GM18499 (cell line): ENCODE measurements around the gene TTLL6.

ENCODE experiments used
- ATAC-seq: cut with Tn5 transposase; IDR thresholded peaks from one replicate; pipeline ENCODE4 v1.9.1; 2021; ENCODE audit warnings: moderate number of reproducible peaks; ENCODE audit not compliant: insufficient read depth, unreplicated experiment

TTLL6 gene

DNA sequence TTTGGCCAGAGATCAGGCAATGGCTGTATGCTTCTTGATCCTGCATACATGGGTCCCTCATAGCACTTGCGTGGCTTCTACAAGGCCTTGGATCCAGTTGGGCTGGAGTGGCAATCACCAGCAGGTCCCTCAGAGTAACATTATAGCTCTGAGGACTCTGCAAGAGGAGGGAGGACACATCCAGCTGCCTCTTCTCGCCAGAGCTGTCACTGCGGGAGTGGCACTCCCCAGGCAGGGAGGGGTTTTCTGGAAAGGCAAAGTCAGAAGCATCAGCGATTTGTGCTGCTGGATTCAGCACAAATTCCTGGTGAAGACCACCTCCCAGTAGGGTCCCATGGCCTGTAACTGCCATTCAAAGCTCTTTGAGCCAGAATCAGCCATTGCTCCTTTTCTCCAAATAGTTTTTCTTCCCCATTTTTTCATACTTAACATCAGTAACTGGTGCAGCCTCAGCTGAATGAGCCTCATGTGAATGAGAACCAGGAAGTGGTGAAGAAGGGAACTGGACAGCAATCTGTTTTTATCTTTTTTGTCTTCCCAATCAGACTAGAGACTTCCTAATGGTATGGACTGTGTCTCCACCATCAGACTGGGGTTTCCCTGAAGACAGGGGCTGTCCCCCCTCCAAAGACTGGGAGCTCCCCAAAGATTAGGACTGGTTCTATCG, 47.9 kb downstream of the TTLL6 start:
- no peak for ATAC-seq

DNA sequence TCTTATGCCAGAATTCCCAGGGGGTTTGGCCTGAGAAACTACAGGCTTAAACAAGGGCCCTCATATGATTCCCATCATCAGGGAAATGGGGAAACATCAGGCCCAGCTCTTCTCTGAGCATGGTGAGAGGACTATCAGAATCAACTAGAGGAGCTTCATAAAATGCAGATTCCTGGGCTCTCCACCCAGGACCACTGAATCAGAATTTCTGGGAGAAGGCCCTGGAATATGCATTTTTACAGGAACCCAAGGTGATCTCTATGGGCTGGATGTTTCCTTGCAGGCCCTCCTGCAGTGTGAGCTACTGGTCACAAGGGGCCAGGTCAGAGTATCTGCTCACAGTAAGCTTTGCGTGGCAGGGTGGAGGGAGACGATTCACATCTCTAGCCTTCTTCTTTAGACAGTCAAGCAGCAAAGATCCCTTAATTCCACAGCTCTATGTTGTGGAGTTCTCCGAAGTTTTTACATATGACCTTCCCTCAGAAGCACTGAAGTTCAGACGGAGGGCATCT, 49.7 kb downstream of the TTLL6 start:
- ATAC-seq: no peak

DNA sequence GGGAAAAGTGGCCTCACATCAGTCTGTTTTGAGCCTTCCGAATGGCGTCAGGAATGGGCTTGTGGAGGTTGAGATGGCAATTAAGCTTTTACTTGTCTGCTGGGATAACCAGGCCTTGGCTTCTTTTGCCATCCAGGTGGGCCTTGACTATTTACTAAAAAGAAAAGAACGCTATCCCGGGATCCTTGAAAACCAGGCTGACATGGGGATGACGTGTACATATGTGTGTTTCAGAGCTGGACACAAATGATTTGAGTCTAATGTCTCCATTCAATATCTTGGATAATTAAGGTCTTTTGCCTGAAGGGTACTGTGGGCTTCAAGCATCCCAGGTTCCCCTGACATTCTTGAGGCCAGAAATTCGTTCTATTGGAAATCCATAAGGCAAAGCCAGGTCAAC, 55.9 kb downstream of the TTLL6 start:
- no peak for ATAC-seq

DNA sequence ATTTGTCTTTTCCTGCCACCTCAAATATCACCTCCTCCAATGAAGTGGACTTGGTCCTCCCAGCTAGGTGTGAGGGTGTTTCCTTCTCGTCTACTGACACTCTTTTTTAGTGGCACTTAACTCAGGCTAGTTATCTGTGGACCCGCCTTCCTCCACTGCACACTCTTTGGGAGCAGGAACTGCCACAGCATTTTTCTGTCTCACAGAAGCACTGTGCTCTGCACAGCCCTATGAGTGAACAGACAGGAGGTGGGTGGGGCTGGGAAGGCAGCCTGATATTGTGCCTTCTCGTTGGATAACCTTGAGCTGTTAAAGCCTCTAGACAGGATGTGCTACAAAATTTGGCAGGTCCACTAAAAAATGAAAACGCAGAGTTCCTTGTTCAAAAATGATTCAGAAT, 56.6 kb downstream of the TTLL6 start:
- ATAC-seq: no peak

DNA sequence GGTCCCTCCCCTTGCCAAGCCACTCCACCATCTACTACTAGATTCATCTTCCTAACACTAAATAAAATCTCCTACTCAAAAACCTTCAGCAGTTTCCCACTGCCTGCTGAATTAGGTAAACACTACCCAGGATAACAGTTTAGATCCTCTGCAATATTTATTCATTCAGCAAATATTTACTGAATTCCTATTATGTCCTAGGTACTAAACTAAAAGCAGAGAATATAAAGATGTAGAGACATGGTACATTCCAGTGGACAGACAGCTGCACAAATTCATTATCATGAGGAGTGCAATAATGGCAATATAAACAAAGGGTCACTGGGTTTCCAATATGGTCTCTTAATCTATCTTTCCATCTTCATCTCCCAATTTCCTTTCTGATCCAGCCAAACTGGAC, 57.7 kb downstream of the TTLL6 start:
- no peak for ATAC-seq

DNA sequence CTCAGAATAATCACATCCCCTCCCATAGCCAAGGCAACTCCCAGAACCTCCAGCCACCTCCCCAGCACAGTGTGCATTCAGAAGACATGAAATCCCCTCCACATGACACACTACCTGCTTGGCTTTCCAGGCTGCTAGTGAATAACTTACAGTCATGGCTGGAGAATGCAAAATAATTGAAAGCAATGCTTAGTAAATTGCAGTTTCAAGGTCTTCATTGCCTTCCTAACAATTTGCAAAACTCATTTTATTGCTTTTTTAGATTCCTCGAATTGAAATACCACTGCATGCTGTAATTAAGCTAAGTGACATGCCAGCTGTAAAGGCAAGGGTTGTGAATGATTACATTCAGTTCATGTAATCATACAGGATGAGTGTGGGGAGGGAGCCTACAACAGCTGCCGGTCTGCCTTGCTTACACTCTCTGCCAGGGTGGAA, 59.5 kb downstream of the TTLL6 start:
- ATAC-seq: no peak

DNA sequence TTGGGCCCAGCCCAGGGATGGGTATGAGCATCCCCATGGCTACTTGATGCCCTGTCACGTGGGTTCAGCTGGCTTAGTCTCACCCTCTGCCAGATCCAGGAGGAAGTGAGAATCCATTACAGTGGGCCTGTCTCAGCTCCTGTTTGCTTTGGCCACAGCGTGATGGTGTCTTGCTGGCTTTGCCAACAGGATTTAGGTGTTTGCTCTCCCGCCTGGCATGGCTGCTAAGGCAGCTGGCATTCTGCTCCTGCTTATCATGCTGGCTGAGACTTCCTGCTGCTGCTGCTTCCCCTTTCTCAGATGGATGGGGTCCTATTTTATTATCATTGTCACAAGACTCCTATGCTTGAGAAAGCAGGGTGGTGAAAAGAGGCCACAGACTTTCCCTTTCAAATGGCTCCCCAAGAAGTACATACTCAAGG, 60.2 kb downstream of the TTLL6 start:
- no peak for ATAC-seq

DNA sequence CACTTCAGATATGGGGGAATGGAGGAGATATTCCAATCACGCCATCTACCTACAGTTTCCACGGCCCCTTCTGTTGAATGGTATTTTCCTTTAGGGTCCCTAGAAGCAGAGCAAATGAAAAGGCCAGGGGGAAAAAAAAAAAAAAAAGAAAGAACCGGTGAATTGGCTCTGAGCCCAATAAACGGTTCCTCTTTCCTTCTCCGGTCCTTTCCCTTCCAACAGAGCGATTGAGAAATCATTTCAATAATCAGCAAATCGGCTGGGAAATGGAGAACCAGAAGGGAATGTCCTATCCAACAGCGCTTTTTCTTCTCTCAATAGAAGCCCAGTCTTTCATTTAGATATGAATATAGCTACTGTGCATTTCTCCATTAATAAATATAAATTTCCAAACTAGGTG, 61.7 kb downstream of the TTLL6 start:
- ATAC-seq: no peak

DNA sequence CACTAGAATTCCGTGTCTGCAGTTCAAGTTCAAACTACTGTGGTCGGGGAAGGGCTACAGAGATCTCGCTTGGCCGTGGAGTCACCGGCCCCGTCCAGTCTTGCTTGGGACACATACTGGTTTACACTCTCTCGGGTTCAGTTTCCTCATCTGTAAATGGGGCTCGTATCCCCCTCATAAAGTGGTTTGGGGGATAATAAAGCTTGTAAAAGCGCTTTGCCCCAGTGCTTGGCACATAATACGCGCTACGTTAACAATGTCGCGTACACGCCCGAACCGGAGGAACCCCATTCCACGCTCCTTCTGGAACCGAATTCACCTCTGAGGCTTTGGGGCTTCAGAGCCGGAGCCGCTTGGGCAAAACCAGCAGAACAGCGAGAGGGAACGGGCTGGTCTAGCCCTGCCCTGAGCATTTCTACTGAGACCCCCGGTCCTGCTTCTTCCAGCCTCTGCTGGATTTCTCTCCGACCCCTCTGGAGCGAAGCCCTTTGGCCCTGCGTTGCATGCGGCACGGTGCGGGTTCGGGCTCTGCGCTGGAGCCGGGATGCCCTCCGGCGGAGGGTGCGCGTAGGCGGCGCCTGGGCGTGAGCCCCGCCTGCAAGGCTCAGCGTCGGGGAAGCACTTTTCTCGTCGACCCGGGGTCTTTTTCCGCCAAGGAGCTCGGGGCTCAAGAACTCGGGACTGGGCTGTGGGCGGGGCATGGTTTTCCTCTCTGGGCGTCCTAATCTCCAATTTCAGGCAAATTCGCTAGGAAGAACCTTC, 62.3 kb downstream of the TTLL6 start:
- ATAC-seq: no peak

DNA sequence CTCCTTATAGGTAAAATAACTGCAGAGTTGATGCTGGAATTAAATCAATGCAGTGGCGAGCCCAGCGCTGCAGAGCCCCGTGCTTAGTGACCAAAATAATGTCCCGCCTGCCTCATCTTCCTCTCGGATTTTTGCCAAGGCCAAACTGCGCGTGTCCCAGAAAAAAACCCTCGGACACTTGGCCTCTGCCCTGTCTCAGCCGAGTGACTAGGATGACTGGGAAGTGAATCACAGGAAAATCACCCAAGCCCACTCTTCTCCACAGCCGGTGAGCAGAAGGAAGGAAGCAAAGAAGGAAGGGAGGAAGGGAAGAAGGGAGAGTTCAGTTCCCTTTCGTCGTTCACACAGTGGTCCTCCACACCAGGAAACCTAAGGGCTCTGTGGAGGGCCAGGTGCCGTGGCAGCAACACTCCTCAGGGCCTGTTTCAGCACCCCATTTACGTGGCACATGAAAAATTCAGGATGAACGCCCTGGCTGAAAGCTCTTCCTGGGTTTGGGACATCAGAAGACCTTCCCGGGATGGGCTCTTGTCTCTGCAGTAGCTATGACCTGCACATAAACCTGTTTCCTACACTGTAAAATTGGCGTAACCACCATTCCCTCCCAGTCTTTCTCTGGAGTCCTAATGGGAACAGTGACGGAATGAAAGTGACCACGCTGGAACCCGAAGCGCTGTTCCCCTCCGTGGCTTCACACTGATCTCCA, 63.1 kb downstream of the TTLL6 start:
- no peak for ATAC-seq

DNA sequence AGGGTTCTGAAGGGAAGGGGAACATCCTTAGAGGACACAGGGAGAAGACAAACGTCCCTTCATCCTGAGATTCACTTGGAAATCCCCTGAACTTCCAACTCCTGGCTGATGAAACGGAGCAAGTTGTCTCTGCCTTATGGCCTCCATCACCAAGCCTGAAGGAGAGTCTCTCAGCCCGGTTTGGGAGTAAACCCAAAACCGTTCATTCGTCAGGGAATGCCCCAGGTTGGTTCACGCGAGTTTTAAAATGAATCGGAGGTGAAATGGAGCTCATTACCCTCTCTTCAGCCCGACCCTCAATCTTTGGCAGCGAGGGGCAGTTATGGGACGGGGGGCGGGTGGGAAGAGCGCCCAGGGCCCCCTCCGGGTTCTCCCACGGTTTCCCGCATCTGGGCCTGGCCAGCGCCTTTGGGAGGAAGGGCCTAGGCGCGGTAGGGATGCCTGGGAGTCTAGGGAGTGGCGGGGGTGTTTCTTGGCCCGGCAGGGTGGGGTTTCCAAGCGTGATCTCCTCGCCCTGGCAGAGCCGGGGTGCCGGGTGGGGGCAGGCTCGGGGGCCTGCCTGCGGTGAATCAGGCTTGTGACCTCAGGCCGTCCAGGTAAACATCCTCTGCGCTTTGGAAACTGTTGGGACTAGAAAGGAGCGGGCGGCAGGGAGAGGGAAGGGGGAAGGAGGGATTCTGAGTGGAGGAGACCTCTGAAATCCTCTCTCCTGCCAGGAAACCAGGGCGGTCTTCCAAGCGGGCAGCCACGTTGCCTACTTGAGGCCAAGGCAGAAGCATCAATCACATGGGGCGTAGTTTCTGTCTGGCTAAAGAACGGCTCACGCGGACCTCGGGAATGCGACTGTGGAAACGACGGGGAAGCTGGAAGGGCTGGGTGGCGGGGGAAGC, 64.4 kb downstream of the TTLL6 start:
- no peak for ATAC-seq

DNA sequence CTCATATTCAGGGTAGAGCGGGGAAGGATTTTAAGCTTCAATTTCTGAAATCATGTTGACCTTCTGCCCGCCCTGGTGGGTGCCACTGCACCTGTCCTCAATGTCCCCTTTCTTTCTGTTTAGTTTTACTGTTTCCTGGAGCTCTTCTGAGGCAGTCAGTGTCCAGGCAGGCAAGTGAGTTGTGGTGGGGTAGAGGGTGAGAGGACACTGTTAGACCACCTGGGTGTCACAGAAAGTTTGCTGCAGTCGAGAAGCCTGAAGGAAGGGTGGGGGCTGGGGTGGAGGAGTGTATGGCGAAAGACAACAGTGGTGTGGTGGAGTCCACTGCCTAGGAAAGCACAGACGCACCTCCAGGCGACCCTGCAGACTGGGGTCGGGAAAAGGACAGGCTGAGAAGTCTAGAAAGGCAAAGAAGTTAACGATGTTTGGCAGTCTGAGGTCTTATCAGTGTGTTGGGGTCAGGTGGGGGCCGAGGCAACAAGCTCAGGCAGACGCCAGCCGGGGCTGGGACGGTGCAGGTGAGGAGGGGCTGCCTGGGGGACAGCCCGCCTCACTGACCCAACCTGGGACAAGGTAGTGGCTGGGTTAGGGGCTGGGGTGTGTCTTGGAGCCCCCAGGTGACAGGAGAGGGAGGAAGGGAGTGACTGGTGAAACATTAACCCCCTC, 65.2 kb downstream of the TTLL6 start:
- ATAC-seq: no peak

DNA sequence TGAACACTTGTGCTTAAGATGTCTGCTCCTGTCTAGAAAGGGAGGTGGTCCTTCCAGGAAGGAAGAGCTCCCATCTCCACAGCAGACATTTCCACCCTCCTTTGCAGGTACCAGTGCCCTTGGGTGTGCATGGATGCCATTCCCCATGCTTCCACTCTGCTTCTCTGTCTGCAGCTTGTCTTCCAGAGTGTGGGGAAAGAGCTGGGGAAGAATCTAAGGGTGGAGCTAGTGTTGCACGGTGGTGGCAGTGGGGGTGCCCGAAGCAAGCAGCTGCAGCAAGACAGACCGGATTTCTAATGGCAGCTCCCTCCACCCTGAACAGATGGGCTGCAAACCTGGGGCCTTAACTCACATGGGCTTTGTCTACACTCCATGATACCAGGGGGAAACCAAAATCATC, 65.9 kb downstream of the TTLL6 start:
- ATAC-seq: no peak

DNA sequence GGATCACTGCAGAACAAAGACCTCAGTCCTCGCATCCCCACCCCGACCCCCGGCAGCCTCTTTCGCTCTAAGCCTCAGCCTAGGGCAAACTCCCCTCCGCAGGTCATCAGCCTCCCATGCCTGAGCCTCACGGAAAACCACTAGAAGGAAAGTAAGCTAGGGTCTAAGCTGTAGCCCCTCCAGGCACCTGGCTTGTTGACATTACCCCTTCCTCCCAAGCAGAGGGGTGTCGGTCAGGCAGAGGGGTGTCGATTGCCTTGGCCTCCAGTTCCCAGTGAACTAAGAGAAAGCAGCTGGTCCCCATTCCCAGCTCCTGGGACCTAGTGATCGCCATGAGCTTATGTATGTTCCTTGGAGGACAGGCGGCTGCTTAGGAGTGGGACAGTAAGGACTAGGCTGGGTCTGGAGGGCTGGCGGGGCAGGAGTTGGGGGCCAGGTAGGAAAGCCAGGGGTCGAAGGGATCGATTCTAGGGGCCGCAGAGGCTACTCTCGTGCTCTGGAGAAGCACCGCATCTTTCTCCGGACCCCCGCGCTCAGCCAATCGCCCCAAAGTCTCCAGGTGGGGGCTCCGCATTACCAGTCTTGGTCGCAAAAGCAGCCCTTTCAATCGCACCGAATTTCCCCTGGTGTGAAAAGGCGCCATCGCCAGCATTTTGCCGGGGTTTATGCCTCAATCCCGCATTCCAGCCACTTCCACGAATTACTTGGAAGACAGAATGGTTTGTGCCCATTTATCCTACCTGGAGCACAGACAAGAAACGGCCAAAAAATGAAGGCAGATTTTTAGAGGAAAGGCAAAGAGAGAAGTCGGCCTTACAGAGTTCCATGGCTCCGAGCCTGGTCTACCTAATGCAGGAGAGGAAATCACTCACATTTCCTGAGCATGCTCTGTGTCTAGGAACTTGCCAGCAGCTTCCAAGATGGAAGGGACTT, 67.1 kb downstream of the TTLL6 start:
- ATAC-seq: no peak

DNA sequence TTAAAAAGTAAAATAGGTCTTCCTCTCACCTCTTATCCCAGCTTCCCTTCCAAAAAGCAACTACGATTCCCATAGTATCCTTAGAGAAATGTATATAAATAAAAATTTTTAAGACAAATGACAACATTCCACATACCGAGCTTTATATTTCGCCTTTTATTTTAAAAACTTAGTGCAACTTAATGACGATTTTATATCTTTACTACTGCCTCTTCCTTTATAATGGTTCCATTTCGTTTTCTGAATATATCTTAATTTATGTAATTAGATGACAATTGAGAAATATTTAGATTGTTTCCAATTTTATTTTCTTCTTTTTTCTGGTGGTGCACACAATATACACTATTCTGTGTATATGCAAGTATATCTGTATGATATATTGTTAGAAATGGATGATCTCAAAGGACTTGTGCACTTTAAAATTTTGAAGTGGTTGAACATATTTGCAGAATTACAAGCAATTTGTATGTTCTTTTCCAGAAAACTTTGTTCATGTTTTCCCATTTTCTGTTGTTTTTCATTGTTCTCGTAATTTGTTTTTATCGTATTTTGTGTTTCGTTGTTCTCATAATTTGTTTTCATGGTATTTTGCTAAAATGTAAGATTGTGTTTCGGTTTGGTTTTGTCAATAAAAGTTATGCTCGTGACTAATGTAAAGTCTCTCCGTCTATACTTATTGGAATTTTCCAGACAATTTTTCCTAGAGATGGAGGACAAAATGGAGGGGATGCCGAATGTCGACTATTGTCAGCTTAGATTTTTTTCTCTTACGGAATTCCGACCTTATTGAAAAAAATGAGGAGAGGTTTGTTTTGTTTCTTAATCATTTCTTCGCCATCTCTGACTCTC, 68.1 kb downstream of the TTLL6 start:
- ATAC-seq: no peak

DNA sequence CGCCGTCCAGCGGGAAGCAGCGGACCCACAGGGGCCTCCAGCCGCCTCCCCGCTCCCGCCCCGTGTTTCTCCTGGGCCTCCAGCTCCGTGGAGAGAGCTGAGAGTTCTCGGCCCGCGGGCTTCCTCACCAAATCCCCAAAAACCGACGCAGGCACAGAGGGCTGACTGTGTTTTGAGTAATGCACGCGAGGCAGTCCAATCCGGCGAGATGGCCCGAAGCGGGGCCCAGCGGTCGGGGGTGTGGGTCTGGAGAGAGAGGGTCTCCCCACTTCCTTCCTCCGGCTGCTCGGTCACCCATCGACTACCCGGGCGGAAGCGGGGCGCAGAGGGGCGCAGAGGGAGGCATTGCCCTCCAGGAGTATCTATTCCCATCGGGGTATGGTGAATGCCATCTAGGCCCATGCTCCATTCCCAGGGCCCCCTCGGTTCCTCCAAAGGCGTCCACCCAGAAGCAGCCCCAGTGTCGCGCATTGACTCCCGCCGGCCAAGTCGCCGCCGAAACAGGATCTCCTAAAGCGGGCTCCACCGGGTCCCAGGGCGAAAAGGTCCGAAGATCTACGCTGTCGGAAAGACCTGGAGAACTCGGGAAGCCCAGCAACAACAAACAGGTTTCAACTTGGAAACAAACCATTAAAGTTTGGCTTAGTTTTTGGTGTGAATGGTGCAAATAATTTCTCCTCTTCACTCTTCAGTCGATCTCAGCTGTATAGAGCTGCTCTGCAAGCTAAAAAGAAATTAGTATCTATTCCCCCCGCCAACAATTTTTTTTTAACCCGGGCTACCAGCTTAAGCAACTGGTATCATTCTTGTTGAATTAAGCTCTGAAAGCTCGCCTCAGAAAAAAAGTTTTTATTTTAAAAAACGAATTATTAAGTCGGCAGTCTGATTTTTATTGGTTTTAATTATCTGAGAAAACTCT, 69.3 kb downstream of the TTLL6 start:
- ATAC-seq: no peak
